HL-60 (cell line): ENCODE data around the gene QPRT.
"Not testable (repeated sequence)": the region's sequence is repeated elsewhere in the genome, so short reads cannot be mapped to it uniquely, and the experiment has no call there.

ENCODE experiments used
- DNase-seq, 2 experiments: peaks; one replicate each; pipeline ENCODE4 v3.0.0-alpha.2; 2010 to 2020; ENCODE audit warnings: low read depth in 1 of 2, low spot score in 1 of 2
- H3K27ac ChIP-seq: fragments of 250-450 bp; sonication (Bioruptor Pico); replicated peaks from 2 replicates; pipeline ENCODE4 v1.5.1; 2020; ENCODE audit warnings: mild to moderate bottlenecking, moderate library complexity
- H3K27me3 ChIP-seq: fragments of 250-450 bp; sonication (Bioruptor Pico); 2 replicates; pipeline ENCODE4 v1.5.1; 2021; ENCODE audit warnings: mild to moderate bottlenecking, moderate library complexity; ENCODE audit not compliant: insufficient read depth, poor library complexity, severe bottlenecking
- H3K4me3 ChIP-seq: replicated peaks from 2 replicates; pipeline ENCODE4 v1.5.1; 2011; ENCODE audit warnings: mild to moderate bottlenecking, control low read depth, low read length; ENCODE audit not compliant: insufficient read depth
- CTCF ChIP-seq: IDR thresholded peaks from one replicate; pipeline ENCODE4 v1.5.1; 2011; ENCODE audit warnings: low read length, control low read depth, inconsistent platforms; ENCODE audit not compliant: insufficient read depth
- GABPA ChIP-seq: IDR thresholded peaks from 2 replicates; pipeline ENCODE4 v1.6.1; 2012; ENCODE audit warnings: low read depth
- POLR2AphosphoS5 ChIP-seq: IDR thresholded peaks from 2 replicates; pipeline ENCODE4 v1.6.1; 2012; ENCODE audit warnings: low read depth
- REST ChIP-seq: IDR thresholded peaks from 2 replicates; pipeline ENCODE4 v1.6.1; 2012; ENCODE audit warnings: low read depth; ENCODE audit not compliant: insufficient replicate concordance
- SPI1 ChIP-seq: IDR thresholded peaks from 2 replicates; pipeline ENCODE4 v1.6.1; 2012; ENCODE audit warnings: low read depth, mild to moderate bottlenecking, borderline replicate concordance

The QPRT gene

GRCh38 chr16:29740630-29741015 lies 61.6 kb downstream of the QPRT start:
- not testable (repeated sequence) for H3K27me3 ChIP-seq, H3K4me3 ChIP-seq
- peak overlapping the region; percentile 64 for H3K27ac ChIP-seq
- peak in 1 of 2 experiments; percentile 53 for DNase-seq
- peak; percentile 86; the same call in 1 of the 2 replicates for TF ChIP-seq SPI1

GRCh38 chr16:29742683-29743275 lies 63.8 kb downstream of the QPRT start:
- DNase-seq, result no peak
- no peaks in the 10 kb centered on the region for H3K27me3 ChIP-seq
- no peak overlapping the region for H3K4me3 ChIP-seq
- TF ChIP-seq REST, result no peak
- TF ChIP-seq POLR2AphosphoS5, result no peak
- TF ChIP-seq SPI1, result no peak
- no peak for TF ChIP-seq CTCF
- no peak for TF ChIP-seq GABPA
- H3K27ac ChIP-seq, result no peak overlapping the region

- Histone ChIP-seq H3K27ac (peak overlapping the region; percentile 100), H3K4me3 (no peak overlapping the region), H3K27me3 (no peaks in the 10 kb centered on the region)
- DNase-seq, result peak in 1 of 2 experiments; percentile 46
- 0 out of 2 replicates have a peak, but pooled peaks have one; percentile 13 for TF ChIP-seq POLR2AphosphoS5
- no peak for TF ChIP-seq SPI1
Measured at GRCh38 chr16:29743475-29743826, 64.5 kb downstream of the QPRT start.

GRCh38 chr16:29743827-29744531 lies 65.0 kb downstream of the QPRT start:
- no peak for TF ChIP-seq CTCF
- no peak for TF ChIP-seq REST
- no peak for TF ChIP-seq GABPA
- no peak for TF ChIP-seq POLR2AphosphoS5
- no peak for TF ChIP-seq SPI1

More at GRCh38 chr16:29743827-29744531, 65.0 kb downstream of the QPRT start:
- Histone ChIP-seq H3K4me3 (peak overlapping the region; percentile 52), H3K27ac (peak overlapping the region; percentile 100), H3K27me3 (no peaks in the 10 kb centered on the region)
- peak in 1 of 2 experiments; percentile 43 for DNase-seq
